ENCODE results near the gene ARHGAP28.

- no peak for TF ChIP-seq POLR2A (IDR thresholded peaks at IDR 0.05)
- TF ChIP-seq, protein P1, sequence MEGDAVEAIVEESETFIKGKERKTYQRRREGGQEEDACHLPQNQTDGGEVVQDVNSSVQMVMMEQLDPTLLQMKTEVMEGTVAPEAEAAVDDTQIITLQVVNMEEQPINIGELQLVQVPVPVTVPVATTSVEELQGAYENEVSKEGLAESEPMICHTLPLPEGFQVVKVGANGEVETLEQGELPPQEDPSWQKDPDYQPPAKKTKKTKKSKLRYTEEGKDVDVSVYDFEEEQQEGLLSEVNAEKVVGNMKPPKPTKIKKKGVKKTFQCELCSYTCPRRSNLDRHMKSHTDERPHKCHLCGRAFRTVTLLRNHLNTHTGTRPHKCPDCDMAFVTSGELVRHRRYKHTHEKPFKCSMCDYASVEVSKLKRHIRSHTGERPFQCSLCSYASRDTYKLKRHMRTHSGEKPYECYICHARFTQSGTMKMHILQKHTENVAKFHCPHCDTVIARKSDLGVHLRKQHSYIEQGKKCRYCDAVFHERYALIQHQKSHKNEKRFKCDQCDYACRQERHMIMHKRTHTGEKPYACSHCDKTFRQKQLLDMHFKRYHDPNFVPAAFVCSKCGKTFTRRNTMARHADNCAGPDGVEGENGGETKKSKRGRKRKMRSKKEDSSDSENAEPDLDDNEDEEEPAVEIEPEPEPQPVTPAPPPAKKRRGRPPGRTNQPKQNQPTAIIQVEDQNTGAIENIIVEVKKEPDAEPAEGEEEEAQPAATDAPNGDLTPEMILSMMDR (IDR thresholded peaks at IDR 0.05): no peak
Observed at GRCh38 chr18:6781796-6782195, 52.3 kb downstream of the ARHGAP28 start.

Data from right lobe of liver (tissue), 4 donors.